SH-SY5Y (cell line): ENCODE data around the gene PIGO.

Experiments
- GATA2 ChIP-seq: IDR thresholded peaks from 2 replicates; pipeline ENCODE4 v1.6.1; 2011; ENCODE audit warnings: mild to moderate bottlenecking, low read depth, low read length
- GATA3 ChIP-seq: IDR thresholded peaks from 2 replicates; pipeline ENCODE4 v1.6.1; 2011; ENCODE audit warnings: low read depth, mild to moderate bottlenecking, low read length, moderate library complexity

- TF ChIP-seq GATA2 (no peak), GATA3 (no peak)
Measured at GRCh38 chr9:35105126-35105525, 8.7 kb upstream of the PIGO start.
